Stimulated activated CD8-positive, alpha-beta memory T cell treated with anti-CD3 and anti-CD28 coated beads, Interleukin-4, amount 100 ng/mL, for 24 hours (primary cell): ENCODE results near the gene PARD6G.
"Not testable (repeated sequence)": the region's sequence is repeated elsewhere in the genome, so short reads cannot be mapped to it uniquely, and the experiment has no call there.

ENCODE experiments used
- DNase-seq: peaks from one replicate; pipeline ENCODE4 v3.0.0-alpha.2; 2020; ENCODE audit warnings: low read depth

The PARD6G gene

DNA sequence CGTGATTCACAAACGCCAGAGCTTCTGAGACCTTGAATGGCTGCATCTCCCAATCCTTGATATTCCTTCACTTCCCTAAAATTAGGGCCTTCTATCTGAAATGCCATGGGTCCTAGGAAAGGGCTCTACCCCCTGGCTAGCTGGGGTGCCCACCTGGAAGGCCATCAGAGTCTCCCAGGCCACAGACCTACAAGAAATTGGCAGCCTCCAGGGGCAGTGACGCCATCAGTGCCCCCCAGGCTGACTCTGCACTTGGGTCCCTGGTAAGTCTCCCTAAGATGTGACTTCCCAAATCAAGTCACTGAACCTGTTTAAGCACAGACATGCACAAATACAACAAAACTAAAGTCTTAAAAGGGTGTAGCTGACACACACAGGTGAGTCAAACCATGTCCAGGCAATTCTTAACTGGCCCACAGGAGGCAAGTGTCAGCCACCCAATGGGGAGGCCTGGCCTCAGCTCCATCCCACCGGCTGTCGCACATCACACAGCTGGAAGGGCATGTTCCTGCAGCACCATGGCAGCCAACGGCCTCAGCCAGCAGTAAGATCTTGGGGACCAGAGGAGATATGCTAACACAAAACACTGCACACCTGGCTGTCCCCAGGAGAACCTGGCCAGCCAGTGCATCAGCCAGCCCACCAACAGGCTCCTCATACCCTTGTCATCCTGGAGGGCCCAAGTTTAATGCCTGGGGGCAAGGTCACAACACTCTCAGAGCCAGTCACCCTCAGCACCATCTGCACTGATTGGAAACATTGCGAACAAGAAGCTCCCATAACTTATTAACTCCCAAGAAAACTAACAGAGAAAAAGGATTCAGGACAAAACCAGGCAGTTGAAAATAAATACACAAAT, 5.2 kb downstream of the PARD6G start:
- DNase-seq: no peak

DNA sequence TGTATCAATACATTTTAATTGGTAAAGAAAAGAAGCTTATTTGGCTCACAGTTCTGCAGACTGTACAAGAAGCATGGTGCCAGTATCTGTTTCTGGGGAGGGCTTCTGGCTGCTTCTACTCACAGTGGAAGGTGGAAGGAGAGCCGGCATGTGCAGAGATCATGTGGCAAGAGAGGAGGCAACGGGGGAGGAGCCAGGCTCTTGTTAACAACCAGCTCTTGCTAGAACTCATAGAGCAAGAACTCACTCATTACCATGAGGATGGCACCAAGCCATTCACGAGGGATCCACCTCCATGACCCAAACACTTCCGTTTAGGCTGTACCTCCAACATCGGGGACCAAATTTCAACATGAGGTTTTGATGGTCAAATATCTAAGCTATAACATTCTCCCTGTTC, 7.5 kb downstream of the PARD6G start:
- DNase-seq: no peak

DNA sequence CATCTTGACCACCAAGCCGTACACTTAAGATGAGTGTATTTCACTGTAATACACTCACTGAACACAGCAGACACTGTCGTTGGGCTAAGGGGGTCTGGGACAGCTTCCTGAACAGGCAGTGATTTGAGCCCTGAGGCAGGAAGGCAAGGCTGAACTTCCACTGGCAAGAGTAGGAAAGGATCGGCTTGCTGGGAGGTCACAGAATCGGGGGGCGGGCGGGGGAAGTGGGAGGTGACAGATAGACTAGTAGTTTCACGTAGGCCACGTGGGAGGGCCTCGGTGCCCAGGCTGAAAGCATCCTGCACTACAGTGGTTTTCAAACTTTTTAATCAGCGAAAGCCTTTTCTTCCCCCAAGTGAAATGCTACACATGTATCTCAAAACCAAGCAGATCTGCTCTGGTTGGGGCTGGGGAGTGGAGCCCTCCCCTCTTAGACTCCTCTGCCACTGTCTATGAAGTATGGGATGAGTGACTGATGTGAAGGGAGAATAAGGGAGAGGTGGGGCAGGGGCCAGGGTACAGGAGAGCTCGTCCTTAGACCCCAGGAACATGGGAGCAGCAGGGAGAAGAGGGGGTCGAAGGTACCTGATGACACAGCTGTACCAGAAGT, 8.6 kb downstream of the PARD6G start:
- DNase-seq: no peak

DNA sequence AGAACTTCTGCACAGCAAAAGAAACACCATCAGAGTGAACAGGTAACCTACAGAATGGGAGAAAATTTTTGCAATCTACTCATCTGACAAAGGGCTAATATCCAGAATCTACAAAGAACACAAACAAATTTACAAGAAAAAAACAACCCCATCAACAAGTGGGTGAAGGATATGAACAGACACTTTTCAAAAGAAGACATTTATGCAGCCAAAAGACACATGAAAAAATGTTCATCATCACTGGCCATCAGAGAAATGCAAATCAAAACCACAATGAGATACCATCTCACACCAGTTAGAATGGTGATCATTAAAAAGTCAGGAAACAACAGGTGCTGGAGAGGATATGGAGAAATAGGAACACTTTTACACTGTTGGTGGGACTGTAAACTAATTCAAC, 9.8 kb downstream of the PARD6G start:
- DNase-seq: not testable (repeated sequence)

DNA sequence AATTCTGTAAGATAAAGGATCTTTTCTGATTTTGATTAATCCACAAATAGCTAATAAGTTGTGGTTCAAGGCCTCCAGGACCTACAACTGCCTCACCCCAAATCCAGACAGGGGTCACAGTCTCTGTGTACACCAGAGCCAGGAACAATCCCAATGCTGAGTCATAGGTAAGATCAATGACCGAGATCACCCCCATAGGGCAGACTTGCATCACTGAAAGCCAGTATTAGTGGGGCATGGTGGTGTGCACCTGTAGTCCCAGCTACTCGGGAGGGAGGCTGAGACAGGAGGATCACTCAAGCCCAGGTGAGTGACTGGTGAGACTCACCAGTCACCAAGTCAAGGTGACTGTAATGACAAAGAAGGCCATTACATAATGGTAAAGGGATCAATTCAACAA, 12.9 kb downstream of the PARD6G start:
- DNase-seq: no peak

DNA sequence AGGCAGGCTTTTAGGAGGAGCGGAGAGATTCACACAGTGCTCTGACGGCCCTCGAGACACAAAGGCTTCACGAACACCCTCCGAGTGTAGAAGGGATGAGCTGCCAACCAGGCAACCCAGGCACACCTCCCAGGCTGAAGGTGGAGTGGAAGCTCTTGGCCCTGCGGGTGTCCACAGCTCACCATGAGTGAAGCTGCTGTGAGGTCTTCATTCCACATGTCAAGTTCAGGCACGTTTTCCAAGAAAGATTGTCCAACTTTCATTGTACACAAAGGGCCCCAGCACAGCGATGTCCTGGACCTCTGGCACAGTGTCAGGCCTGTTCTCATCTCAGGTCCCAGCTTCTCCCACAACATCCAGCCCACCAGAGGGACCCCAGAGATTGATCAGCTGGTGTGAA, 13.4 kb downstream of the PARD6G start:
- DNase-seq: no peak

DNA sequence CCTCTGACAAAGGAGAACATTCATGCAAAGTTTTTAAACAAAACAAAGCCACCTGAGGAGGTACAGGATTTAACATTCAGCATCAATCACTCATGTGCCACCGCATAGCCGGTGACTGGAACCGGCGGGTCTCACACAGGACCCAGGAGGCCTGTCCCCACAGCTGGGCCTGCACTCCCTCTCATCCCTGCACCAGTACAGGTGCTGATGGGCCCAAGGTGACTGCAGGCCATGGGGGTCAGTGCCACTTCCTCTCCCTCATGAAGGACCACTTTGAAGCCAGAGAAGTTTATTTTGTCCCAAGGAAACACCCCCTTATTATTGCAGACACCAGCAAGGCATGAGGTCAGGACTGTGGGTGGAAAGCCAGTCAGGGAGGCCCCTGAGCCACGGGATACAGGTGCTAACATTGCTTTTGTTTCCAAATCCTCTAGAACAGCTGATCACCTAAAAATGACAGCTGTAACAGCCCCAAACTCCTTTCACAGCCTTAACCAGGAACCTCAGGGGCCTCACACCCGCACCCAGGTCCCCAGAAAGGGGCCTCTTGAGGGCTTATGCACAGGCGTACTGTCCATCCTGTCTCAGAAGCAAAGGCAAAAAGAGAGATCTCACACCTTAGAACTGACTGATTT, 14.0 kb downstream of the PARD6G start:
- no peak for DNase-seq

DNA sequence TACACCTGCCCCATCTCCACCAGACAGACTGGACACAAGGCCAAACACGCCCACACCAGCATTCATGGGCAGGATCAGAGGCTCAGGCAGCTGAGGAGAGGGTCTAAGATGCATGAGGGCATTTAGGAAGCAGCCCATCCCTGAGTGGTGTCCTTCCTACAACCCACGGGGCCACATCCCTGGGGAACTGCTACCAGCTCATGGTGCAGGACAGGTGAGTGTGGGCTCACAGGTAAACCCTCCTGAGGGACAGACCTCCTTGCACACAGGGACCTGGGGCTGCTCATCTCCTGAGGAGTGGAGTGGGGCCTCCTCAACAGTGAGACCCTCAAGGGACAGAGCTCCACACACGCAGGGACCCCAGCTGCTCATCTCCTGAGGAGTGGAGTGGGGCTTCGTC, 14.6 kb downstream of the PARD6G start:
- no peak for DNase-seq

DNA sequence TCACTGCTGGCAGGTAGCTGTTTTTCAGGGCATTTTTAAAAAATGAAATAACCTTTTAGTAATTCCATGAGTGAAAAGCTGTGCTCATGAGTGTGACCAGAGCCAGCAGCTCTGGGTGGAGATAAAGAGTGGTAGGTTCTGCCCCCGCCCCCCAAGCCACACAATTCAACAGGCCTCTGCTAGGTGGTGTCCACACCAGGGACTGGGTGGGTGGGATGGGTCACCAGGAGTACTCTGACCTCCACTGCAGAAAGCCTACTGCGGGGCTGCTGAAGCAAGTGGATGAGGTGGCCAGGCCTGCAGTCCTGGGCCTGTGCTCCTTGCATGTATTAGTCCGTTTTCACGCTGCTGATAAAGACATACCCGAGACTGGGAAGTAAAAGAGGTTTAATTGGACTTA, 15.3 kb downstream of the PARD6G start:
- DNase-seq: no peak

DNA sequence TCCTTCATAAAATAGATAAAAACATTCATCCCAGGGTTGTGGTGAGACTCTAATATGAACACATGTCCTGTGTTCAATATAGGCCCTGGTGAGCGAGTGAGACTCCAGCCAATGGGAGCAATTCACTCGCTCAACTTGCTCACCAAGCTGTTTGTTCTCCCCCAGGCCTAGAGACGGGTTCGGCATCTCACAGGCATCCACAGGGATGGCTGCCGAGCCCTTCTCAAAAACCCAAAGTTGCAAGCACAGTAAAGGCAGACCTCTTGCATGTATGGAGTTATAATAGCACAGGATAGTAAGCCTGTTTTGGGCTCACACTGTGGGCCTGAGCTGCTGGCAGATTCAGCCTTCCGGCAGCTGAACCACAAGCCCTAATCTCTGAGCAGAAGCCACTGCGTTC, 15.7 kb downstream of the PARD6G start:
- DNase-seq: no peak

DNA sequence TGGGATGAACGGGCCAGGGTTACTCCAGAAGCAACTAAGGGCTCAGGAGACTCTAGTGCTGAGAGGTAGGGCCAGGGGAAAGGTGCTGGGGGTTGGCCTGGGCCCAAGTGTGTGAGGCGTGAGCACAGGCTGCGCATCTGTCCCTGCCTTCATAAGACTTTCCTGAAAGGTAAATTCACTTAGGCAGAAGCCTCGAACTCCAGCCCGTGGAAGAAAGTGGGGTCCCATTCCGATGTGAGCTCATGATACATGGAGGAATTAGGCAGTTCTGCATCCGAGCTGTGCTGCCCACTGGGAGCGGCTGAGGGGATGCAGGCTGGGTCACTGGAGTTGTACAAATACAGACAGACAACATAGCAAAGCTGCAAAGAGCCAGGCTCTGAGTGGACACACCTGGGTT, 16.2 kb downstream of the PARD6G start:
- no peak for DNase-seq

DNA sequence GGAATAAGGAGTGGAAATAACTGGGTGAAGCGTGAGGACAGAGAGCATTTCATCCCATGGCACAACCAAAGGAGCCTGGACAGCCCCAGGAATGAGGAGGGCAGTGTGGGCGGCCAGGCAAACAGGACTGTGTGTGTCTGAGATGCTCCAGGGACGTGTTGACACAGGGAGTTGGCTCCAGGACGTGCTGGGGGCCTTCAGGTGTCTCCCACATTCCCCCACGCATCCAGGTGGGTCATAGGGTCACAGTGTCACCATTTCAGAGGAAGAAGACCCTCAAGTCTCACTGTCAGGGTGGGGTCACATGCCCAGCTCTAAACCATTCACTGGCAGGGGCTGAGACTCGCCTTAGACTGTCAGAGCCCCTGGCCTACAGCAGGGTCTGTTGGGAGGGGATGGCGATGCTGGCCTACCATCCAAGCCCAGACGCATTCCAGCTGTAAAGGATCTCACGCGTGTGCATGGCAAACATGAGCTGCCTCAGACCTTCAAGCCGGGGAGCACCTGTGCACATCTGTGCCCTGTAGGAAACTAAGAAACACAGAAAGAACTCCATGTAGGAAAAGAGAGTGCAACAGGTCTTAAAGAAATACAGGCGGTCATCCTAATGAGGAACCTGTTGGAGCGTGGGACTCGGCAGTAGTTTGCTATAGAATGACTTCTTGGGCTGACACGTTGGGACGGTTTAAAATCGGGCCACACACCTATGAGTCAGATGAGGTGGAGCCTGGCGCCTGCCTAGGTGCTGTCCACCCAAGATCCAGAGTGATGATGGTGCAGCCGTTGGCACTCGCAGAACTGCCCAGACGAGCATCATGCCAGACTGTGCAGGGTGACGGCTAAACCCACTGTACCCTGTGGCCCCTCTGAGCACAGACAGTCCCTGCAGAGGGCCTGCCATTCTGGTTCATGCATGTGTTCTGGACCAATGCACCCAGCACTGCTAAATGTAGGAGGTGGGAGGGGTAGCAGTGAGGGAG, 17.3 kb downstream of the PARD6G start:
- no peak for DNase-seq

DNA sequence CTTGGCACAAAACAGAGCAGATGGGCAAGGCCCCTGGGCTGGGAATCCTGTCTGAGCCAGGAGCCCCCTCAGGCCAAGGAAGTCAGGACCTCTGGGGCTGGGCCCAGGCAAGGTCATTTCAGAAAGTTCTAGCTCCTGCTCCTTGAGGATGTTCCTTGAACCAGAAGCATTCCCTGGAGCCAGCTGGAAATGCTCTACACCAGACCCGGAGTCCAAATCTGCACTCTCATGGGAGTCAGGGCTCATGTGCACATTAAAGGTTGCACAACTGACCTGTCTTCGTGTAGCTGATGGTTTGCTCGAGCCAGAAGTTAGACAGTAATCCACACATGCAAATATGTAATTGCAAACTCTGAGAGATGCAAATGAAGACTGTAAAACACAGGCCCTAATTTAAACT, 18.0 kb downstream of the PARD6G start:
- DNase-seq: no peak

DNA sequence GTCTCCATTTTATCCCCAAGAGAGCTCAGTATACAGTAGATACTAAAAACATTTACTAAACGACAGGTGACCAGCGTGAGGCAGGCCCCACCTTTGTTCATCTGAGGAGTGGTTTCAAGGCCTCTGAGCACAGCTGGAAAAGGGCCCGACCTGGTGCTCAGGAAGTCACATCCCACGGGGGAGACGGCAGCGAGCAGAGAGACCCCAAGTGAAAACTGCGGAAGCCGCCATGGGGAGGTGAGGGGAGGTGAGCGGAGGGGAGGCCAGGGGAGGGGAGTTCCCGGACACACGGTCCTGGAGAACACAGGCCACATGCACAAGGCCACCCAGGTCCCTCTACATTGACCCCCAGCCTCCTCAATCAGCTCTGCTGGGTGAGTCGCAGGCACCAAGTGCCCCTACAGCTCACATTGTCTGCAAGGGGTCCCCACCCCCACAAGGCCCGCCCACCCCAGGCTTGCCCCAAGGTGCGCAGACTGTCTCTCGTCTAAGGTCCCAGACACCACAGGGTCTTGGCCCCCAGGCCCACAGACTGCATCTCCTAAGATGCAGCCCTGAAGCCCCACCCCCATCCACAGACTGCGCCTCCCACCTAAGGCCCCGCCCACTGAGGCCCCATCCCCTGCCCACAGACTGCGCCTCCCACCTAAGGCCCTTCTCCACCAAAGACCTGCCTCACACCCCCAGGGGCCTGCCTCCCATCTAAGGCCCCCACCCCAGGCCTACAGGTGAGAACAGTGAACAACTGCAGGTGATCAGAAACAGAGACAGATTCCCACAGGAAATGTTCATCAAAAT, 19.1 kb downstream of the PARD6G start:
- DNase-seq: no peak

DNA sequence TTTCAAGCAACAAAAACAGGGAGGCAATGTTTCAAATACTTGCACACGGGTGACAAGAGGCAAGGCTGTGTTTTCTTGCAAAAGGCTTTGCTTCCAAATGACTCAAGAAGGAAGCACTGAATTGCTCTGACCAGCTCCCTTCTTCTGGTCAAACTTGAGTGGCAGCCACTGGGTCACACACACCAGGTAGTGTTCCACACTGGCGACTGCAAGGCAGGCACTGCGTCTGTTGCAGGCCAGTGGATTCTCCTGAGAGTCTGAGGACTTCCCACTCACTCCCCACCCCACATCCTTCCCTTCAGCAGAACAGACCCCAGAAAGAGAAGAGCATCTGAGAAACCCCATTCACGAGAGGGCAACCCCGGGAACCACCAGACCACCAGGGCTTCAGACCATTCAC, 19.8 kb downstream of the PARD6G start:
- DNase-seq: no peak

DNA sequence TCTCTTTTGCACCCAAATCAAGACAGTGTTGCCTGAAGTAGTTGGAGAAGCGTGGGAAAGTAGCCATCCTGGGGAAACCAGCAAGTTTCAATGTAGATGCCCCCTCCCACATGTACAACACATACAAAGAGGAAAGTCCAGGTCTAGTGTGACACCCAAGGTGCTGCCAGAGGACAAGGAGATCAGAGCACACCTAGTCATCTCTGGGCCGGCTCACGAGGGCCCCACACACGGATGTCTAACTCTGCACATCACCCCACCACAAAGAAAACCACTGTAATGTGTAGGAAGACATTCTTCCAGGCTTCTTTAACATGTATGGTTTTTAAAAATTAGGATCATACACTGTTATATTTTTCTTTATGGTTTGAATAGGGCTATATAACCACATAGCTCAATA, 21.6 kb downstream of the PARD6G start:
- DNase-seq: no peak

DNA sequence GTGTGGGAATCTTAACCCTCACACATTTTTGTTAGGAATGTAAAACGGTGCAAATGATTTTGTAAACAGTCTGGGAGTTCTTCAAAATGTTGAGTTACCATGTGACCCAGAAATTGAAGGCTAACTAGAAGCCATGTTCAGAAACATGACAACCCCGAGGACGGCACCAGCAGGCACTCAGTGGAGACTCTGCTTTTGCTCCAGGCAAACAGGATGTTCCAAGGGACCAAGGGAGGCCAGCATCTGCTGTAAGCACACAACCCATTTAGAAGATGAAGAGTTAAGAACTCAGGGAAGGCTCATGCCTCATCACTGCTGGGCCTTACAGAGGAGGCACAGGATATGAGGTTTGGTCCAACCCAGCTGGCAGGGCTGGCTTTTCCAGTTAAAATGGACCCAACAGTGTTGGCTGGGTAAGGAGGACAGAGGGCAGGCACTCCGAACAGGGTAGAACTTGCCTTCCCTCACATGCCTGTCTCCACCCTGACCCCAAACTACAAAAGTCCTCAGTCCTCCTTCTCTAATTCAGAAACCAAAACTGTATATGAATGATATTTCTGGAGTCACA, 23.6 kb downstream of the PARD6G start:
- no peak for DNase-seq

DNA sequence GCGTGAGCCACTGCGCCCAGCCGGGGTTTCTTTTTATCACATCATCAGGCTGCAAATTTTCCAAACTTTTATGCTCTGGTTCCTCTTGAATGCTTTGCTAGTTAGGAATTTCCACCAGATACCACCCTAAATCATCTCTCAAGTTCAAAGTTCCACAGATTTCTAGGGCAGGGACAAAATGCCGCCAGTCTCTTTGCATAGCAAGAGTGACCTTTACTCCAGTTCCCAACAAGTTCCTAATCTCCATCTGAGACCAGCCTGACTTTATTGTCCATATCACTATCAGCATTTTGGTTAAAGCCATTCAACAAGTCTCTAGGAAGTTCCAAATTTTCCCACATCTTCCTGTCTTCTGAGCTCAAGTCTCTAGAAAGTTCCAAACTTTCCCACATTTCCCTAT, 27.8 kb downstream of the PARD6G start:
- not testable (repeated sequence) for DNase-seq

DNA sequence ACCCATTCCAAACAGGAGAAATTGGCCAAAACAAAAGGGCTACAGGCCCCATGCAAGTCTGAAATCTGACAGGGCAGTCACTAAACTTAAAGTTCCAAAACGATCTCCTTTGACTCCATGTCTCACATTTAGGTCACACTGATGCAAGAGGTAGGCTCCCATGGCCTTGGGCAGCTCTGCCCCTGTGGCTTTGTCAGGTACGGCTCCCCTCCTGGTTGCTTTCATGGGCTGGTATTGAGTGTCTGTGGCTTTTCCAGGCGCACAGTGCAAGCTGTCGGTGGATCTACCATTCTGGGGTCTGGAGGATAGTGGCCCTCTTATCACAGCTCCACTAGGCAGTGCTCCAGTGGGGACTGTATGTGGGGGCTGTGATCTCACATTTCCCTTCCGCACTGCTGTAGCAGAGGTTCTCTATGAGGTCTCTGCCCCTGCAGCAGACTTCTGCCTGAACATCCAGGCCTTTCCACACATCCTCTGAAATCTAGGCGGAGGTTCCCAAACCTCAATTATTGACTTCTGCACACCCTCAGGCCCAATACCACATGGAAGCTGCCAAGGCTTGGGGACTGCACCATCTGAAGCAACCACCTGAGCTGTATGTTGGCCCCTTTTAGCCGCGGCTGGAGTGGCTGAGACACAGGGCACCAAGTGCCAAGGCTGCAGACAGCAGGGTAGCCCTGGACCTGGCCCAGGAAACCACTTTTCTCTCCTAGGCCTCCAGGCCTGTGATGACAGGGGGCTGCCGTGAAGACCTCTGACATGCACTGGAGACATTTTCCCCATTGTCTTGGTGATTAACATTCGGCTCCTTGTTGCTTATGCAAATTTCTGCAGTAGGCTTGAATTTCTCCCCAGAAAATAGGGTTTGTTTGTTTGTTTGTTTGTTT, 28.7 kb downstream of the PARD6G start:
- no peak for DNase-seq

DNA sequence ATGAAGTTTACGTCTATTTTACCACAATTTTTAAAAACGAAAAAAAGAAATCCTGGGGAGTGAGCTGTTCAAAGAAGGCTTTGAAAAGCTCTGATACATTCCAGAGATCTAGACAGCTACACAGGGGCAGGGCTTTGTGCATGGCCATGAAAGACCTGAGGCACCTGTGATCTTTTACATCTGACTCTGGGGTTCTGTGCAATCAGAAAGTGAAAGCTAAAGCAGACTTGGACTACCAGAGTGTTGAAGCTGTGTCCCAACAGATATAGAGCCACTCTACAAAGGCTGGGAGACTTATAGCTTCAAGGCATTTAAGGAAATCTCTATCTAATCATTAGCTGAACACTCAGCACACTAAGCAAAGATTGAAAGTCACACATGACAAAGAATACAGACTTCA, 34.1 kb downstream of the PARD6G start:
- DNase-seq: no peak
